Measurements from ENCODE around the gene MAN2A2.

- TF ChIP-seq, protein P1, sequence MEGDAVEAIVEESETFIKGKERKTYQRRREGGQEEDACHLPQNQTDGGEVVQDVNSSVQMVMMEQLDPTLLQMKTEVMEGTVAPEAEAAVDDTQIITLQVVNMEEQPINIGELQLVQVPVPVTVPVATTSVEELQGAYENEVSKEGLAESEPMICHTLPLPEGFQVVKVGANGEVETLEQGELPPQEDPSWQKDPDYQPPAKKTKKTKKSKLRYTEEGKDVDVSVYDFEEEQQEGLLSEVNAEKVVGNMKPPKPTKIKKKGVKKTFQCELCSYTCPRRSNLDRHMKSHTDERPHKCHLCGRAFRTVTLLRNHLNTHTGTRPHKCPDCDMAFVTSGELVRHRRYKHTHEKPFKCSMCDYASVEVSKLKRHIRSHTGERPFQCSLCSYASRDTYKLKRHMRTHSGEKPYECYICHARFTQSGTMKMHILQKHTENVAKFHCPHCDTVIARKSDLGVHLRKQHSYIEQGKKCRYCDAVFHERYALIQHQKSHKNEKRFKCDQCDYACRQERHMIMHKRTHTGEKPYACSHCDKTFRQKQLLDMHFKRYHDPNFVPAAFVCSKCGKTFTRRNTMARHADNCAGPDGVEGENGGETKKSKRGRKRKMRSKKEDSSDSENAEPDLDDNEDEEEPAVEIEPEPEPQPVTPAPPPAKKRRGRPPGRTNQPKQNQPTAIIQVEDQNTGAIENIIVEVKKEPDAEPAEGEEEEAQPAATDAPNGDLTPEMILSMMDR (conservative IDR thresholded peaks at IDR 0.05; ENCODE audit: low read length): no peak
- no peak for TF ChIP-seq EZH2phosphoT487 (IDR thresholded peaks at IDR 0.05; ENCODE audit: borderline replicate concordance, low read depth, low read length)
These were observed 36.3 kb upstream of the MAN2A2 start for GRCh38 chr15:90866800-90867199.

All from OCI-LY7 (cell line).